OCI-LY3 (cell line): Measurements from ENCODE around the gene GTPBP1.

Experiments used
- H2AFZ ChIP-seq: fragments of 200-600, 300-600 bp; shearing (Covaris generic); 2 replicates; pipeline ENCODE4 v1.6.0; 2014; ENCODE audit warnings: antibody characterized with exemption, low read depth, low read length
- H3K27ac ChIP-seq: fragments of 200-600, 300-600 bp; sonication (generic); 2 replicates; pipeline ENCODE4 v1.5.1; 2014; ENCODE audit warnings: mild to moderate bottlenecking, low read length, moderate library complexity, mixed read lengths
- H3K27me3 ChIP-seq: fragments of 200-600, 300-600 bp; sonication (generic); 2 replicates; pipeline ENCODE4 v1.6.1; 2014; ENCODE audit warnings: low read depth, low read length, mixed read lengths
- H3K36me3 ChIP-seq: fragments of 200-600, 300-600 bp; sonication (generic); replicated peaks from 2 replicates; pipeline ENCODE3; 2014; ENCODE audit warnings: low read depth, low read length, mixed read lengths
- H3K4me1 ChIP-seq: fragments of 300-600, 200-600 bp; sonication (generic); 2 replicates; pipeline ENCODE4 v1.6.1; 2014; ENCODE audit warnings: low read length, mixed read lengths
- H3K4me2 ChIP-seq: fragments of 200-600, 300-600 bp; sonication (generic); 2 replicates; pipeline ENCODE4 v1.6.1; 2014; ENCODE audit warnings: low read length, mixed read lengths
- H3K4me3 ChIP-seq: fragments of 300-600, 200-600 bp; sonication (generic); 2 replicates; pipeline ENCODE4 v1.5.1; 2014; ENCODE audit warnings: antibody characterized with exemption, mild to moderate bottlenecking, low read length, moderate library complexity
- H3K79me2 ChIP-seq: fragments of 300-600, 200-600 bp; shearing (Covaris generic); 2 replicates; pipeline ENCODE4 v1.6.1; 2014; ENCODE audit warnings: mild to moderate bottlenecking, low read length, mixed read lengths
- H3K9ac ChIP-seq: fragments of 300-600, 200-600 bp; shearing (Covaris generic); 2 replicates; pipeline ENCODE4 v1.6.0; 2014; ENCODE audit warnings: mild to moderate bottlenecking, low read length, moderate library complexity
- H3K9me3 ChIP-seq: fragments of 200-600, 300-600 bp; shearing (Covaris generic); 2 replicates; pipeline ENCODE4 v1.6.1; 2014; ENCODE audit warnings: low read length, mixed read lengths; ENCODE audit not compliant: insufficient read depth
- H4K20me1 ChIP-seq: fragments of 200-600, 300-600 bp; sonication (generic); 2 replicates; pipeline ENCODE4 v1.6.1; 2016; ENCODE audit warnings: low read length, mixed read lengths; ENCODE audit not compliant: insufficient read depth
- EZH2phosphoT487 ChIP-seq: fragments of 200-600 bp; shearing (Covaris generic); IDR thresholded peaks from 2 replicates; pipeline ENCODE4 v1.6.1; 2018; ENCODE audit warnings: antibody characterized with exemption, mixed run types, low read depth
- TF ChIP-seq, protein P1 (sequence below): fragments of 200-600, 300-600 bp; sonication (generic); IDR thresholded peaks from 2 replicates; pipeline ENCODE4 v1.5.1; 2014; ENCODE audit warnings: antibody characterized with exemption, low read length, low read depth

Gene GTPBP1

DNA sequence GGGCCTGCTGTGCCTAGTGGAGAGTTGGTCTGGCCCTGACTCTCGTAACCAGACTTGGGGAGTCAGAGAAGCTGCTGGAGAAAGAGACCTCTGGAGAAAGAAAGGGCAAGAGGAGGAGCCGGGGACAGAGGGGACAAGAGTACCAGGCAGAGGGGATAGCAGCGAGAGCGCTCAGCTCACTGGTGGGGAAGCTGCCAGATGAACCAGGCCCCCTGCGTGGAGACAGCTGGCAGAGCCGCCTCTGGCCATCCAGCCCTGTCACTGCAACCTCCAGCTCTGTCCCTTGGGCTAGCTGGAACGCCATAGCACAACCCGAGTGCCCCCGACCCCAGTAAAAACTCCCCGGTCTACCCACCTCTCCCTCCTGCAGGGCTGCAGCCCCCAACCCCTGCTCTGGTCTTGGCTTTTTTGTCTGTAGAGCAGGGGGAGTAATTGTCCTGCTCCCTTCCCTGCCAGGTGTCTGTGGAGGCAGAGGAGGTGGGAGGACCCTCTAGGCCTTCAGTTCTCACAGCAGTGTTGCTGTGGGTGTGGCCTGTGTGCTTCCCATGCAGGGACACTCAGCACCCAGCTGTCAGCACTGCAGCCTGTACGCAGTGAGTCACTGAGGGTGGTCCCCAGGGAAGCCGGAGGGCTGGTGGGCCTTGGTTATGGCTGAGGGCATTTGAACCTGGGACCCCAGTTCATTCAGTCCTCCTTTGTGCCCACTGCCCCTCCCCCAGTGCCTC, 54.9 kb downstream of the GTPBP1 start:
- peaks cover 9% of the 10 kb centered on the region for H3K4me1 ChIP-seq
- H3K79me2 ChIP-seq, result no peaks in the 10 kb centered on the region; the same call in 1 of the 2 replicates
- H3K4me2 ChIP-seq, result no peak overlapping the region
- no peaks in the 10 kb centered on the region for H3K36me3 ChIP-seq
- no peaks in the 10 kb centered on the region for H3K9me3 ChIP-seq
- no peaks in the 10 kb centered on the region for H3K27me3 ChIP-seq
- H4K20me1 ChIP-seq, result no peaks in the 10 kb centered on the region
- no peak overlapping the region for H3K27ac ChIP-seq
- TF ChIP-seq EZH2phosphoT487, result no peak
- TF ChIP-seq, protein P1, sequence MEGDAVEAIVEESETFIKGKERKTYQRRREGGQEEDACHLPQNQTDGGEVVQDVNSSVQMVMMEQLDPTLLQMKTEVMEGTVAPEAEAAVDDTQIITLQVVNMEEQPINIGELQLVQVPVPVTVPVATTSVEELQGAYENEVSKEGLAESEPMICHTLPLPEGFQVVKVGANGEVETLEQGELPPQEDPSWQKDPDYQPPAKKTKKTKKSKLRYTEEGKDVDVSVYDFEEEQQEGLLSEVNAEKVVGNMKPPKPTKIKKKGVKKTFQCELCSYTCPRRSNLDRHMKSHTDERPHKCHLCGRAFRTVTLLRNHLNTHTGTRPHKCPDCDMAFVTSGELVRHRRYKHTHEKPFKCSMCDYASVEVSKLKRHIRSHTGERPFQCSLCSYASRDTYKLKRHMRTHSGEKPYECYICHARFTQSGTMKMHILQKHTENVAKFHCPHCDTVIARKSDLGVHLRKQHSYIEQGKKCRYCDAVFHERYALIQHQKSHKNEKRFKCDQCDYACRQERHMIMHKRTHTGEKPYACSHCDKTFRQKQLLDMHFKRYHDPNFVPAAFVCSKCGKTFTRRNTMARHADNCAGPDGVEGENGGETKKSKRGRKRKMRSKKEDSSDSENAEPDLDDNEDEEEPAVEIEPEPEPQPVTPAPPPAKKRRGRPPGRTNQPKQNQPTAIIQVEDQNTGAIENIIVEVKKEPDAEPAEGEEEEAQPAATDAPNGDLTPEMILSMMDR, result no peak
- H2AFZ ChIP-seq, result no peak overlapping the region
- H3K9ac ChIP-seq, result no peak overlapping the region
- no peak overlapping the region for H3K4me3 ChIP-seq

DNA sequence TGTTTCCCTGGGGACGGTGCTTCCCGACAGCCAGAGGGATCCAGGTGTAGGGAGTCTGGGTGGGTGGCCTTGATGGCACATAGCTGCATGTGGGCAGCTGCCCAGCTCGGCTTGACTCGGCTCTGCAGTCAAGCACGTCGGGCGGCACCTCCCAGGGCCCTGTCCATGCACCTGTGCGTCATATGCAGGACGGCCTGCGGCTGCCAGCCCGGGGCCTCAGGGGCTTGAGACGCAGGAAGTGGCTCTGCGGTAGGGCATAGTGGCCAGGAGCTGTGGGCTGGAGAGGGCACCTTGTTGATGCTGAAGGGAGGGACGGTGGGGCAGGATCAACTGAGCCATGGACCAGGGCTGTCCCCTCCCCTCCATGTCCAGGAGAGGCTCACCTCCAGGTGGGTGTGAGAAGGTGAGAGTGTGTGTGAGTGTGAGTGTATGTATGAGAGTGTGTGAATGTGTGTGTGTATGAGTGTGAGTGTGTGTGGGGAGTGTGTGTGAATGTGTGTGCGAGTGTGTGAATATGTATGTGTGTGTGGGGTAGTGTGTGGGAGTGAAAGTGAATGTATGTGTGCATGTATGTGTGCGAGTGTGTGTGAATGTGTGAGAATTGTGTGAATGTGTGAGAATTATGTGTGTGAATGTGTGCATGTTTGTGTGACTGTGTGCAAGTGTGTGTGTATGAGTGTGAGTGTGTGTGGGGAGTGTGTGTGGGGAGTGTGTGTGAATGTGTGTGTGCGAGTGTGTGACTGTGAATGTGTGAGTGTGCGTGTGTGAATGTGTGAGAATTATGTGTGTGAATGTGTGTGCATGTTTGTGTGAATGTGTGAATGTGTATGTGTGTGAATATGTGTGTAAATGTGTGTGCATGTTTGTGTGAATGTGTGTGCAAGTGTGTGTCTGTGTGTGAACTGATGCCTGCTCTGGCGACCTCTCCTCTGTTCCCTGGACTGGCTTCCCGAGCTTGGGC, 55.7 kb downstream of the GTPBP1 start:
- no peaks in the 10 kb centered on the region for H3K79me2 ChIP-seq
- H3K9ac ChIP-seq, result no peak overlapping the region
- H2AFZ ChIP-seq, result no peak overlapping the region
- no peaks in the 10 kb centered on the region for H4K20me1 ChIP-seq
- no peak overlapping the region for H3K4me2 ChIP-seq
- peaks cover 9% of the 10 kb centered on the region for H3K4me1 ChIP-seq
- H3K9me3 ChIP-seq, result no peaks in the 10 kb centered on the region
- no peak overlapping the region for H3K4me3 ChIP-seq
- H3K27me3 ChIP-seq, result no peaks in the 10 kb centered on the region
- TF ChIP-seq EZH2phosphoT487, result no peak
- TF ChIP-seq, protein P1, result no peak
- no peaks in the 10 kb centered on the region for H3K36me3 ChIP-seq
- H3K27ac ChIP-seq, result no peak overlapping the region

DNA sequence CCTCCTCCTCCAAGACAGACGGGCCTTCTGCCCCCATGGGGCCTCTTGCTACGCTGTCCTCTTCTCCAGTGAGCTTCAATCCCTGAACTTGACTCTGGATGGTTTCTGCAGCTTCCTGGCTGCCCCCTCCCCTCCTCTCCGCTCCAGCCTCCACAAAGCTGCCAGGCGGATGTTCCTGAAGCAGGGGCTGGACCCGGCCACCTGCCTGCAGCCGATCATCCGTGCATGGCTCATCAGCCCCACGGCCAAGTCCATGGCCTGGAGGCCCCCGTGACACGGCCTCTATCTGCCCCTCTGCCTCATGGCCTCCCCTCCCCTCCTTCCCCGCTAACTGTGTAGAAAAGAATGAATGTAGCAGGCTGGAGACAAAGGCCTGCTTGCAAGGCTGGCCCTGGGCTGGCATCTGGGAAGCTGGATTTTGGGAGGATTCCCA, 56.8 kb downstream of the GTPBP1 start:
- H3K4me2 ChIP-seq, result no peak overlapping the region
- no peak overlapping the region for H3K27ac ChIP-seq
- H2AFZ ChIP-seq, result no peak overlapping the region
- H3K4me1 ChIP-seq, result no peaks in the 10 kb centered on the region
- H3K27me3 ChIP-seq, result 0 out of 2 replicates have a peak, but pooled peaks cover under 1% of the 10 kb centered on the region
- H3K9me3 ChIP-seq, result no peaks in the 10 kb centered on the region
- H3K79me2 ChIP-seq, result no peaks in the 10 kb centered on the region
- no peaks in the 10 kb centered on the region for H3K36me3 ChIP-seq
- no peak overlapping the region for H3K9ac ChIP-seq
- TF ChIP-seq, protein P1, result no peak
- no peak for TF ChIP-seq EZH2phosphoT487
- no peaks in the 10 kb centered on the region for H4K20me1 ChIP-seq
- H3K4me3 ChIP-seq, result no peak overlapping the region
